ENCODE data around the gene AP4B1.

Gene AP4B1

DNA sequence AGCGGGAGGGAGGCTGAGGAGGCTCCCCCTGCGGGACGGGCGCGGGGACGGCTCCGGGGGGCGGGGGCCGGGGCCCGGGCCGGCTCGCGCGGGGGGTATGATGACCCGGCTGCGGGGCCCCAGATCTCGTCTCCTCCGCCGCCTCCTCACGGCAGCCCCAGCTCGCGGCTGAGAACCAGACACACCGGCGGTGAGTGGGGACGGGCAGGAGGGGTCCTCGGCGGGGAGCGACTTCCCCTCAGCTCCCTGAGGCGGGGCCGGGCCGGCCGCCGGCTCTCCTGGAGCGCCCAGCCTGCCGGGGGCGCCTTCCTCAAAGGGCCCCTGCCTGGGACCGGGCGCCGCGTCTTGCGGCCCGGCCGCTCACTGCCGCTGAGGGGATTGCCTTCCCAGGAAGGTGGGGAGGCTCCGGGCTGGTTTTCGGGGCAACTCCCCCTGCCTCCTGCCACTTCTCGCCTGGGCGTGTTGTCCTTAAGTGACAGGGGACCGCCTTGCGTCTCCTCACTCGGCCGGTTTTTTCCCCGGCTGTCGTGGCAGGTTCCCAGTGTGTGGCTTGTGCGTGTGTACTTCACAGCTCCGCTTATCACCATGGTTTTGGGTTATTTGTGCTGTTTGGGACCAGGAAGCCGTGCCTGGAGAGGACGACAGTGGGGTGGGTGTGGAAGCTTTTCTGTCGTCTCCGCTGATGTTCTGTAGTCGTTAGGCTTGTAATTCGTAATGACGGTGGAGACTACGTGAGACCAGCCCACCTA is 25.3 kb upstream of the AP4B1 start:
- TF ChIP-seq SUZ12 (IDR thresholded peaks at IDR 0.05; ENCODE audit: extremely low read depth, insufficient read depth, insufficient read length) (no peak), YY1 (IDR thresholded peaks at IDR 0.05; ENCODE audit: insufficient read depth, insufficient read length) (no peak), ZNF274 (IDR thresholded peaks at IDR 0.05; ENCODE audit: low read depth, low read length) (no peak)
- Histone ChIP-seq H3K27me3 (ENCODE audit: insufficient read depth, insufficient read length) (no peaks in the 10 kb centered on the region), H3K4me3 (ENCODE audit: insufficient read length, low read depth) (peak overlapping the region; percentile 96), H3K9ac (ENCODE audit: insufficient read length, low read depth) (peak overlapping the region; percentile 94), H3K9me3 (ENCODE audit: insufficient read depth, low read length) (no peaks in the 10 kb centered on the region), H3K4me1 (ENCODE audit: insufficient read depth, insufficient read length) (no peaks in the 10 kb centered on the region), H3K36me3 (ENCODE audit: insufficient read depth, insufficient read length, low read length) (no peaks in the 10 kb centered on the region)
- no peak for DNase-seq (ENCODE audit: low read depth, low spot score)

DNA sequence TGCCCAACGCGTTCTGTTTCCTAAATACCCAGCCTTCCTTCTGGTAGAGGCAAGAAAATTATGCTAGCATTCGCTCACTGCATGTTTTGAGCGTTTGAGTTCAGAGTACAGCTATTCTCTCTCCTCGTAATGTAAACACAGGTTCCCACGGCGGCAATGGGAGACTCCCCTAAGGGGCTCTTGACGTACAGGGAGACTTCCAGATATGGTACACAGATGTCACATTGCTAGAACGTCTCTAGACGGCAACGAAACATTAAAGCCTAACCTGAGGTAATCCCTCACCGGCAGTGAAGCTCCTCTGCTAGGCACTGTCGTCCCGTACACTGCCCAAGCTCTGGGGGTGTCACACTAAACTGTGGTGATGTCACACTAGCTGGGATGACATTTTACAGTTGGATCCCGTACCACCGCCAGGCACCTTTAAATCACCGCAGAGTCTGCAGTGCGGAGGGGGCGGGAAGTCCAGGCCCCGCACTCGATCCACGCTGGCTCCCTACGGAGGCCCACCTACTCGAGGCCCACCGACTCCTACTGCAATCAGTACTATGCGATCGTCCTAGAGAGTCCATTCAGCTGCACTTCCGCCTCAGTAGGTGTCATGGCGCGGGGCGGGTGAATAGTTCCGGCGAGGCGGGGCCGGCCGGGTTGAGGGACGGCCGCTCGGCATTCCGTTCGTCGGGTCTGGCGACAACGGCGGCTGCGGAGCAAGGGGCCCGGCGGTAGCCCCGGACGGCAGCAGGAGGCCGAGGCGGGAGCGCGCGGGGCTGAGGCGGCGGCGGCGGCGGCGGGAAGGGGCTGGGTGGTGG is 24.5 kb upstream of the AP4B1 start, which contains the start of gene HIPK1:
Gene HIPK1, plus strand, starts transcription at position 384 of the 809 bp plus-strand sequence.
- Histone ChIP-seq H3K4me3 (ENCODE audit: insufficient read length, low read depth) (peak within 1 kb of the TSS; percentile 96), H3K4me1 (ENCODE audit: insufficient read depth, insufficient read length) (no peaks in the 10 kb centered on the region), H3K9me3 (ENCODE audit: insufficient read depth, low read length) (no peaks in the 10 kb centered on the region), H3K27me3 (ENCODE audit: insufficient read depth, insufficient read length) (no peaks in the 10 kb centered on the region), H3K9ac (ENCODE audit: insufficient read length, low read depth) (peak within 1 kb of the TSS; percentile 94), H3K36me3 (ENCODE audit: insufficient read depth, insufficient read length, low read length) (no peaks in the 10 kb centered on the region)
- peak; percentile 89 for DNase-seq (ENCODE audit: low read depth, low spot score)
- TF ChIP-seq ZNF274 (IDR thresholded peaks at IDR 0.05; ENCODE audit: low read depth, low read length) (no peak), YY1 (IDR thresholded peaks at IDR 0.05; ENCODE audit: insufficient read depth, insufficient read length) (peak; percentile 98)

DNA sequence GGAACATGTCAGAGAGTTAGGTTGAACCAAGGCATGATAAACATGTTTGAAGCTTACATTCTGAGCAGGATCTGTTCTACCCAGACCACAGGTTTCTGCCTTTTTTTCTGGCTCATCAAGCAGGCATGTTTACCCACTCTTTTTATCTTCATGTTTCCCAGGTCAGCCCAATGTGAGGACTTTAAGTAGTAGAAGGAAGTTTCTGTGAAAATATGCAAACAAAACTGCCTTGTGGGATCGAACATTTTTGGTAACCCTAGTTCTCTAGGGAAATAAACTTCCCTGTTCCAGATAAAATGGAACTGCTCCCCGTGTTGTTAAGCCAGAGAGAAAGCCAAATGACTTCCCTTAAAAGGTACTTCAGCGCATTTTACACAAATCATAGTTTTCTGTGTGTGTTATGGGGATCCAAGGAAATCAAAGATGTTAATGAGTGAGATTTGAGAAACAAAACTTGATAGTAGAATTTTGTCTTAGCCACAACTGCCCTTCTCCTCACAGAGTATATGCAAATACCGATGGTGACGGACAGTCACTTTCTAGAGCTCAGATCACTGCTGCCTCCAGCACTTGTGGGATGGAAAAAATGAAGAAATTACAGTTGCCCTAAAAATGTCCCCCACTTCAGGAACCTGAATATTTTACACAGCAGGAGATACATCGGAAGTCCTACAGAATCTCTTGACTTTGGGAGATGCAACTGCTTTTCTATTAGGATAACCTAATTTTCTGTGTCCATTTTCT is 23.8 kb upstream of the AP4B1 start:
- Histone ChIP-seq H3K9ac (ENCODE audit: insufficient read length, low read depth) (peak overlapping the region; percentile 84), H3K27me3 (ENCODE audit: insufficient read depth, insufficient read length) (no peaks in the 10 kb centered on the region), H3K9me3 (ENCODE audit: insufficient read depth, low read length) (no peaks in the 10 kb centered on the region), H3K4me3 (ENCODE audit: insufficient read length, low read depth) (peak overlapping the region; percentile 84), H3K36me3 (ENCODE audit: insufficient read depth, insufficient read length, low read length) (no peaks in the 10 kb centered on the region), H3K4me1 (ENCODE audit: insufficient read depth, insufficient read length) (no peaks in the 10 kb centered on the region)
- TF ChIP-seq ZNF274 (IDR thresholded peaks at IDR 0.05; ENCODE audit: low read depth, low read length) (no peak), YY1 (IDR thresholded peaks at IDR 0.05; ENCODE audit: insufficient read depth, insufficient read length) (no peak), SUZ12 (IDR thresholded peaks at IDR 0.05; ENCODE audit: extremely low read depth, insufficient read depth, insufficient read length) (no peak)
- no peak for DNase-seq (ENCODE audit: low read depth, low spot score)

GRCh38 chr1:113924473-113924872 is 19.9 kb upstream of the AP4B1 start:
- no peaks in the 10 kb centered on the region for H3K4me1 ChIP-seq (ENCODE audit: insufficient read depth, insufficient read length)
- no peak for TF ChIP-seq YY1 (IDR thresholded peaks at IDR 0.05; ENCODE audit: insufficient read depth, insufficient read length)
- TF ChIP-seq SUZ12 (IDR thresholded peaks at IDR 0.05; ENCODE audit: extremely low read depth, insufficient read depth, insufficient read length), result no peak
- no peak for TF ChIP-seq ZNF274 (IDR thresholded peaks at IDR 0.05; ENCODE audit: low read depth, low read length)
- no peaks in the 10 kb centered on the region for H3K36me3 ChIP-seq (ENCODE audit: insufficient read depth, insufficient read length, low read length)
- no peaks in the 10 kb centered on the region for H3K27me3 ChIP-seq (ENCODE audit: insufficient read depth, insufficient read length)
- H3K4me3 ChIP-seq (ENCODE audit: insufficient read length, low read depth), result no peak overlapping the region
- H3K9ac ChIP-seq (ENCODE audit: insufficient read length, low read depth), result no peak overlapping the region
- H3K9me3 ChIP-seq (ENCODE audit: insufficient read depth, low read length), result no peaks in the 10 kb centered on the region
- DNase-seq (ENCODE audit: low read depth, low spot score), result no peak

GRCh38 chr1:113922957-113923356 is 18.4 kb upstream of the AP4B1 start:
- no peak overlapping the region for H3K9ac ChIP-seq (ENCODE audit: insufficient read length, low read depth)
- H3K9me3 ChIP-seq (ENCODE audit: insufficient read depth, low read length), result no peaks in the 10 kb centered on the region
- no peaks in the 10 kb centered on the region for H3K36me3 ChIP-seq (ENCODE audit: insufficient read depth, insufficient read length, low read length)
- no peak overlapping the region for H3K4me3 ChIP-seq (ENCODE audit: insufficient read length, low read depth)
- no peak for TF ChIP-seq SUZ12 (IDR thresholded peaks at IDR 0.05; ENCODE audit: extremely low read depth, insufficient read depth, insufficient read length)
- TF ChIP-seq ZNF274 (IDR thresholded peaks at IDR 0.05; ENCODE audit: low read depth, low read length), result no peak
- TF ChIP-seq YY1 (IDR thresholded peaks at IDR 0.05; ENCODE audit: insufficient read depth, insufficient read length), result no peak
- no peak for DNase-seq (ENCODE audit: low read depth, low spot score)
- no peaks in the 10 kb centered on the region for H3K4me1 ChIP-seq (ENCODE audit: insufficient read depth, insufficient read length)
- no peaks in the 10 kb centered on the region for H3K27me3 ChIP-seq (ENCODE audit: insufficient read depth, insufficient read length)

GRCh38 chr1:113918243-113918642 is 13.6 kb upstream of the AP4B1 start:
- H3K9ac ChIP-seq (ENCODE audit: insufficient read length, low read depth), result no peak overlapping the region
- peaks cover 11% of the 10 kb centered on the region for H3K36me3 ChIP-seq (ENCODE audit: insufficient read depth, insufficient read length, low read length)
- H3K4me1 ChIP-seq (ENCODE audit: insufficient read depth, insufficient read length), result no peaks in the 10 kb centered on the region
- no peaks in the 10 kb centered on the region for H3K27me3 ChIP-seq (ENCODE audit: insufficient read depth, insufficient read length)
- no peak overlapping the region for H3K4me3 ChIP-seq (ENCODE audit: insufficient read length, low read depth)
- H3K9me3 ChIP-seq (ENCODE audit: insufficient read depth, low read length), result no peaks in the 10 kb centered on the region
- TF ChIP-seq SUZ12 (IDR thresholded peaks at IDR 0.05; ENCODE audit: extremely low read depth, insufficient read depth, insufficient read length), result no peak
- no peak for TF ChIP-seq YY1 (IDR thresholded peaks at IDR 0.05; ENCODE audit: insufficient read depth, insufficient read length)
- no peak for TF ChIP-seq ZNF274 (IDR thresholded peaks at IDR 0.05; ENCODE audit: low read depth, low read length)
- DNase-seq (ENCODE audit: low read depth, low spot score), result no peak
